GM19025 (cell line): ENCODE data around the gene FLVCR2.

Source experiments
- ATAC-seq: cut with Tn5 transposase; IDR thresholded peaks from one replicate; pipeline ENCODE4 v1.9.1; 2021; ENCODE audit warnings: mild to moderate bottlenecking, low read depth, moderate library complexity; ENCODE audit not compliant: unreplicated experiment

Gene FLVCR2, protein sequence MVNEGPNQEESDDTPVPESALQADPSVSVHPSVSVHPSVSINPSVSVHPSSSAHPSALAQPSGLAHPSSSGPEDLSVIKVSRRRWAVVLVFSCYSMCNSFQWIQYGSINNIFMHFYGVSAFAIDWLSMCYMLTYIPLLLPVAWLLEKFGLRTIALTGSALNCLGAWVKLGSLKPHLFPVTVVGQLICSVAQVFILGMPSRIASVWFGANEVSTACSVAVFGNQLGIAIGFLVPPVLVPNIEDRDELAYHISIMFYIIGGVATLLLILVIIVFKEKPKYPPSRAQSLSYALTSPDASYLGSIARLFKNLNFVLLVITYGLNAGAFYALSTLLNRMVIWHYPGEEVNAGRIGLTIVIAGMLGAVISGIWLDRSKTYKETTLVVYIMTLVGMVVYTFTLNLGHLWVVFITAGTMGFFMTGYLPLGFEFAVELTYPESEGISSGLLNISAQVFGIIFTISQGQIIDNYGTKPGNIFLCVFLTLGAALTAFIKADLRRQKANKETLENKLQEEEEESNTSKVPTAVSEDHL

DNA sequence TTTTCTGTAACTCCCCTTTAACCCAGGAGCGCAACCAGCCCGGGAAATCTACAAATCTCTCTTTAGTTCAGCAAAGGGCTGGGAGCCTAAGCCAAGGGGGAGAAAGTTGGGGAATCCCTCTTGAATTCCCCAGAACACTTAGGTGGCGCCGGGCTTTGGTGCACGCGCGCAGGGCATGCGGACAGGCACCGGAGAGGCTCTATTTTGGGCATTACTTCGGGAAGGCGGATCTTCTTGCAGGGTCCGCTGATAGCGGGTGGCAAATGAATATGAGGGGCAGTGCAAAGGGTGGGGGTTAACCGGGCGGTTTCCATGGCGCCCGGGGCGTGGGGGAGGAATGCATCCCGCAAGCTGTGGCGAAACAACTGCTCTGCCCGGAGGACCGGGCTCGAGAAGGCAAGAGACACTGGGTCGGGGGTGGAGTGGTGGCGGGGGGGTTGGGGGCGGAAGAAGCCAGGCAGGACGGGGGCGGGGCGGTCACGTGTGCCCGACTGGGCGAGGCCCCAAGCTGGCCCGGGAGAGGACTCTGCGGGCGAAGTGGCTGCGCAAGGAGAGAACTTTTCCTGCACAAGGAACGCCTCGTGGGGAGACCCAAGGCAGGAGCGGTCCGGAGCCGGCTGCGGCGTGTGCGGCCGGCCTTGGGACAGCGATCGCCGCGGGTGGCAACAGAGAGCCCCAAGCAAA is at the start of gene FLVCR2:
TSS of gene FLVCR2 (plus strand) at position 519 of the 684 bp plus-strand sequence. CDS start 353 bp downstream, outside the sequence.
- peak; percentile 29 for ATAC-seq

DNA sequence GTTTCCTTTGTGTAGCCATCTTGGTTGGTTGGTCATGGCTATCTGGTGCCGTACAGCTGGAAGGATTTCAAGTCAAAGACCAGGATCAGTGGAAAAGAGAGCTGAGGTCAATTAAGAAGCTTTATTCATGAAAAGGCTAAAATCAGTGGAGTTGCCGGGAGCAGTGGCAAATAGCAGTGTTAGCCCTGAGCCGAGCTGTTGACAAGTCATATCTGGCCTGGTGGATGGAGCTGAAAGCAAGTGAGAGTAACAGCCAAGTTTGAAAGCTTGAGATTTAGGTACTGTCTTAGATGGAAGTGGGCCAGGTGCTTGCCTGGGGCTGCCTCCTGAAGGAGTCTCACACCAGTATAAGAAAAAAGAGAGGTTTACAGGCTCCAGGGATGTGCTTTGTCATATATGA is 47.2 kb upstream of the FLVCR2 start:
- no peak for ATAC-seq

DNA sequence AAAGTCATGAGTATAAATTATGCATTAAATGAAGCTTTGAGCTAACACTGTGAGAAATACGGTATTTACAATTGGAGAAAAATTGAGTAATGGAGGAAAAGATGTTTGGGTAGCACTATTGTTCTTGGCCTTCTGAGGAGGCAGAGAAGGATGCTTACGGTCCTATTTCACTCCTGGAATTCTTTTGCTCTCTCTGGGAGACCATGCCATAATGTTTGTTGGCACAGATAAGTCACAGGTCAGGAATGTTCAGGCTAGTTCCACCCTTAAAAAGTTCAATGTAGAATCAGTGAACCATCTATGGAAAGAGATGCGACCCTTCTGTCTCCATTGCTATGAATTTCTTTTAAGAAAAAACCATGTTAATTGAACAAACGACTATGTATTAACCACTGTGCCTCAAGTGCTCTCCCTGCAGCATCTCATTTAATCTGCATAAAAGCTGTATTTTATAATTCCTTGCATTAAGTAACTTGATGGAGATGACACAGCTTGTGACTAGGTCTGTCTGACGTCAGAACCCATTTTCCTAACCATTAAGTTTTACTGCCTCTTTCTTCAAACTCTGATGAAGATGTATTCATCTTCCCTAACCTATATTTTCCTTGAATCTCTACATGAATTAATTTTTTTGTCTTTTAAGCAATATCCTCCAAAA is 46.6 kb upstream of the FLVCR2 start:
- ATAC-seq = no peak

DNA sequence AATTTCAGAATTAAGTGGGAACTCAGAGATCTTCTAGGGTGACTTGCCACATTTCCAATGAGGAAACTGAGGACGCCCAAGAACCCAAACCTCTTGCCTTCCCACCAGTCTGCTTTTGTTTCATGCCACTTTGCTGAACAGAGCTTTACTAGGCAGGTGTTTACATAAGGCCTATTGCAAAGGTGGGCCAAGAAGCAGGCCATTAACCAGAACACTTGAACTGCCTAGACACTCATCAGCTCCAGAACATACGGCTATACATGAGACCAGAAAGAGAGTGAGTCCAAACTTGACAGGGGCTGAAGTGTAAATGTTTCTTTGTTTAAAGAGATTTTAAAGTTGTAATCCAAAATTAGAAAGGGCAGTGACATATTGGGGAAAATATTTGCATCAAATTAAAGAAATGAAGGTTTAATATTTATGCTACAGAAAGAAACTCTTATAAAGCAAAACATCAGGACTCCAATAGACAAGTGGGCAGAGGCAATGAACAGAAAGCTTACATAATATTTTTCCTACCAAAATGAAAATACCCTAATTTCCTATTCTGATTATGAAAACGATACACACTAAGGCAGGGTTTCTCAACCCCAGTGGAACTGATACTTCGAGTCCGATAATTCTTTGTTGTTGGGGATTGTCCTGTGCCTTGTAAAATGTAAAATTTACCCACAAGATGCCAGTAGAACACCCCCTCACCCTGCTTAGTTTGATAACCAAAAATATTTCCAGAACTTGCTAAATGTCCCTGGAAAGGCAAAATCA is 44.4 kb upstream of the FLVCR2 start:
- ATAC-seq = no peak

DNA sequence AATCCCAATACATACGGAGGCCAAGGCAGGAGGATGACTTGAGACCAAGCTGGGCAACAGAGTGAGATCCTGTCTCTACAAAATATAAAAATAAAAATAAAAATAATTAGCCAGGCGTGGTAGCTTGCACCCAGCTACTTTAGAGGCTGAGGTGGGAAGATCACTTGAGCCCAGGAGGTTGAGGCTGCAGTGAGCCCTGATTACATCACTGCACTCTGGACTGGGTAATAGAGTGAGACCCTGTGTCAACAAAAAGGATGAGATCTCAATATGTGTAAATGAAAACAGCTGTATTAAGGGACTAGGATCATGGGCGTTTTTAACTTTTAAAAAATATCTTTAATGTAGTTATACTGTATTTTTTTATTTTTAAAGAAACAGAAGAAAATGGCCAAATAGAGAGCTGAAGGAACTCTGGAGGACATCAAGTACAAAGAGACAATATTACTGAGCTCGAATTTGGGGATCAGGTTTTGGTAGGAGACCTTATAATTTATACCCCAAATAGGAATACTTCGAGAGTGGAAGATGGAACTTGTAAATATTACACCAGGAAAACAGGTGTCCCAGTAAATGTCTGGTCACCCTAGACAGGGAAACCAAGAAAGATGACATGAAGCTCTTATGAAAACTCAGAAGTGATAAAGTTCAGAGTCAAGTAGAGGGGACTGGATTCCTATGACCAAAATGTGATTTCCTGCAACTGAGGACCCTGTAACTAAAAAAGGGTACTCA is 43.1 kb upstream of the FLVCR2 start:
- ATAC-seq = no peak

DNA sequence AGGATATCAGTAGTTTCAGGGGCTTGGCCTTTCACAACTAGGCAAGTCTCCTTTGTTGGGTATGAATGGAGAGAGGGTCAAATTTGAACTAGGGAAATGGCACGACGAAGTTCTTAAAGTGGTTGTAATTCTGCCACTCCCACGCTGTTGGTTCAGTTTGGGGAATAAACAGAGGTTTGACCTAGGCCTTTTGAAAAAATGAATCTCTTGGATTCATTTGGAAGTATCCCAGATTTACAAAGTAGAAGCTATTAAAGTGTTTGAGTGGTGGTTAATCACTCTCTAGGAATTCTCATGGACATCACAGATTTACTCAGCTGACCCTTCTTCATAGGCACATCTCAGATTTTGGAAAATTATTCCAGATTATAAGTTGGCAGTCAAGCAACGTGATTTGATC is 41.3 kb upstream of the FLVCR2 start:
- ATAC-seq = no peak

DNA sequence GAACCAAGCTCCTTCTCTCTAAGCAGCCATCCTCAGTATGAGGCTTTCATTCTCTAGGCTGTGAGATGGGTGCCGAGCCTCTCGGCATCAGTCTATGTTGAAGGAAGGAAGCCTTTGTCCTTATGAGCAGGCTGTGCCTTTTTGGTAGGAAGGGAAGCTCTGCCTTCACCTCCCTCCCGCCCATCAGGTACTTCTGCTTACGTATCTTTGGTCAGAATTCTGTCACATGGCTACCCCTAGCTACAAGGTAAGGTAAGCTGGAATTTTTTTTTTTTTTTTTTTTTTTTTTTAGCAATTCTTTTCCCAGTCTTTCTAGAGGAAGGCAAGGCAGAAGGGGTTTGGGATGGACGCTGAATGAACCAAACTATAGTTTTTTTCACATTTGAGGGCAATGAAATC is 39.3 kb upstream of the FLVCR2 start:
- ATAC-seq = no peak

DNA sequence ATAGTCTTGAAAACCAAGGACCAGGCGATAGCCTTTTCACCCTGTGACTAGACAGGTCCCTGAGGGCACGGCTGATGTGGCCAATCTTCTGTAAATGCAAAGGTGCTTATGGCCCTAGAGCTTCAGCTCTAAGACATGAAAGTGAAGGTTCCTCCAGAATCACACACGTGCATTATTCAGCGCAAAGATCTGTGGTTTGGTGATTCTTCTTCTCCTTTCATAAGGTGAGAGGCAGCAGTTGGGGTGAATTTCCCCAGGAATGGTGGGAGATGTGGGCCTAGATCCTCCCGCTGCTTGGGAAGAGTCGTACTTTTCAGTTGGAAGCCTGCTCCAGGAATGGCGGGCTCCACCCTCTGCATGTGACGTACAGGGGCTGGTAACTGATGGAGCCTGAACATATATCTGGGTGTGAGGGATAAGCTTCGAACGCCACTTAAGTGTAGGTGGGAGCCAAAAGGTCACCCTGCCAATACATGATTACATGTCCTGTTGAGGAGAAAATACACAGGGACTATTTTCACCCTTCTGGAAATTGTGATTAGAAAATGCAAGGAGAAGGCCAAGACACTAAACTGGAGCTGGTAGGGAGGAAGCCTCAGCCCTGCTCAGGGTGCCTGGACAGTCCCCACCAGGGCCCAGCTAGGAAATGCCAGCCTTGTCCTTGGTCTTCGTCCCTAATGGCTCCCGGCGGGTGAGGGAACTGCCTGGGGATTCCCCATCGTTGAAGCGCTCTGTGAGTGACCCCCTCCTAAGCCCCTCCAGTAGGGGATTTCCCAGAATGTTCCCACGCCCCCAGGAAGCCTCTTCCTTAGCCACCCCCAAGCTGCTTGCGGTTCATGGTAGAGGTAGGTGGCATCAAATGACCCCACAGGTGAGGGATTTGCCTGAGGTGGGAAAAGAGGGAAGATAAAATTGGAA is 38.6 kb upstream of the FLVCR2 start:
- ATAC-seq = peak; percentile 69

DNA sequence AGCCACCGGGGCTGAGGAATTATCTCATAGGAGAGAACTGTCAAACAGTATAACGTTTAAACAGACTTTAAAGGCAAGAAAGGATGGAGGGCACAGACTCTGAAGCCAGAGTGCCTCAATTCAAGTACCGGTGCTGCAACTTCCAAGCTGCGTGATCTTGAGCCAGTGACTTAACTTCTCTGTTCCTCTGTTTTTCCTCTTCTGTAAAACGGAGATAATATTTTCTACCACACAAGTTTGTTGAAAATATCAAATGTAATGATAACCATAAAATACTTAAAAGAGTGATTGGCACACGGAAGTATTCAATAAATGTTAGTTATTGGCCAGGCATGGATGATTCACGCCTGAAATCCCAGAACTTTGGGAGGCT is 38.0 kb upstream of the FLVCR2 start:
- no peak for ATAC-seq

DNA sequence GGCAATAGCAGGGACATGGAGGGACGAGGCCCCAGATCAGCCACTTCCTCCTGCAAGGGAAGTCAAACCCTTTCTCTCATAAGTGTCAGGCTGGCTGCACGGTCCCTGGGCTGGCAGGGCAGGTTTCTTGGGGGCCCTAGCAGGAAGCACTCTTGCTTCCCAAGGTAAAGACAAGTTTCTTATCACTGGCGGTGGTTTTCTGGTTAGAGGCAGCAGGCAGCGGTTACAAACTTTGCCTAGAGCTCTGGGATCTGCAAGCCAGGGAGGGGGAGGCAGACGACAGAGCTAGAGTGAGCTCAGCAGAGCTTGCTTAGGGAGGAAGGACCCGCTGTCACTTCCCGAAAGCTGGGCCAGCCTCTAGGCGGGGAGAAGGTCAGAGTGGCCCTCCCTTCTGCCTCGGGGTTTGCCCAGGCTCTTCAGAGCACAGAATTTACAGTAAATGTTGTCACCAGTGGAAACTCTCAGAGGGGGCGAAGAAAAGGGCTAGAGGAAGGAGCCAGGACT is 35.8 kb upstream of the FLVCR2 start:
- ATAC-seq = no peak

DNA sequence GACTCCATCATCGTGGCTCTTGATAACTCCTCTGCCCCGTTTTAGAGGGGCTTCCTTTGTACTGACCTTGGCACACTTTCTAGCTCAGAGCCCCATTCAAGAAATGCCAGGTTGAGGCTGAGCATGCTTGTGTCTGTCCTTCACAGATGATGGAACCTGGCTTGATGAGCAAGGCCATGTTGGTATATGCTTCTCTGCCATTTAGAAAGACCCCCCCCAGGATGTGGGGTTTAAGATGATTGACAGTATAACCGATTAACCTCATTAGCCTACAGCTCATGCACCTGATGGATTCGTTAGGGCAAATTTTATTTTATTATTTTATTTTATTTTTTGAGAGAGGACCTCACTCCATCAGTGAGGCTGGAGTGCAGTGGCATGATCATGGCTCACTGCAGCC is 35.2 kb upstream of the FLVCR2 start:
- no peak for ATAC-seq

DNA sequence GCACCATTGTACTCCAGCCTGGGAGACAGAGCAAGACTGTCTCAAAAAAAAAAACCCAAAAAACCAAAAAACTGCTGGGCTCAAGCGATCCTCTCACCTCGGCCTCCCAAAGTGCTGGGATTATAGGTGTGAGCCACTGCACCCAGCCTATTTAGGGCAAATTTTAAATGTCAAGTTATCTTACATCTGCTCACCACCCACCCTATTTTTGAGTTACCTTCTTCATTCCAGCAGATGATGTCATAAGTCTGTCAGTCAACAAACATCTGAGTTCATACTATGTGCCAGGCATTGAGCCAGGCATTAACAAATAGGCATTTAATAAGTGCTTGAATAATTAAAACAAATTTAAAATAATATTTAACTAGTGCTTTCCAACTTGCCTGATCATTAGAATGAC is 34.6 kb upstream of the FLVCR2 start:
- ATAC-seq = no peak

DNA sequence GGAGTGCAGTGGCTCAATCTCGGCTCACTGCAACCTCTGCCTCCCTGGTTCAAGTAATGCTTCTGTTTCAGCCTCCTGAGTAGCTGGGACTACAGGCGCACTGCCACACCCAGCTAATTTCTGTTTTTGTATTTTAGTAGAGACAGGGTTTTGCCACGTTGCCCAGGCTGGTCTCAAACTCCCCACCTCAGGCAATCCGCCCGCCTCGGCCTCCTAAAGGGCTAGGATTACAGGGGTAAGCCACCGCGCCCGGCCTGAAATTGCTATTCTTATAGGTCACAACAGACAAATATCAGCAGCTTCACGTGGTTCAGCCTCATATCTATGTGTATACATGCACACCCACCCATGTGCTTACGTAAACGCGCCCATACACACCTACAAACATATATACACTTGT is 32.5 kb upstream of the FLVCR2 start:
- no peak for ATAC-seq

DNA sequence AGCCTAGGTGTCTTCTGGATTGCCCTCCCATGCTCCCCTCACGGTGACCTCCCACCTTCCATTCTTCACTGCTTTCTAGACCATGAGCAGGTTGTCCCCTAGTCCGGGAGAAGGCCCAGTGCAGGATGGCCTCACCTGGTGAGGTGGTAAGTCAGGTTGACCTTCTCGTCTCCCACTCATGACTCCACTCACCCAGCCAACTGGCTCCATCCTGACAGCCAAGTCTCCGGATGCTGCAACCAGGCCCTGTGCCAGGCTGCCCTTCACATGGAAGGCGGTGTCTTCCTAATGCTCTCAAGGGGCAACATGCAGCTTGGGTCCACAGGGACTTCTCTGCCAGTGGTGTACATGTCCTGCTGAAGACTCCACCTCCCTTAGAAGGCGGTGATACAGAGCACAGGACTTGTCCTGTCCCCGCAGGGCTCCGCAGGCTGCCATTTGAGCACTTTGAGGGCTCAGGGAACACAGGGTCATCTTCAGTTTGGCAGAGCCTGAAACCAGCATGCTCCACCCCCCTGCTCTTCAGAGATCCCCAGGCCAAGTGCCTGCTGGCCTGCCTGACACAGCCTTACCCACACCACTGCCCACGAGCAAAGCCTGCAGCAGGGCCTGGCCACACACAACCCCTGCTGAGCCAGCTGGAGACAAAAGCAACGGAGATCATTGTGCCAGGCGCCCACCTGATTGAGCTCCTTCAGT is 30.7 kb upstream of the FLVCR2 start:
- ATAC-seq = no peak

DNA sequence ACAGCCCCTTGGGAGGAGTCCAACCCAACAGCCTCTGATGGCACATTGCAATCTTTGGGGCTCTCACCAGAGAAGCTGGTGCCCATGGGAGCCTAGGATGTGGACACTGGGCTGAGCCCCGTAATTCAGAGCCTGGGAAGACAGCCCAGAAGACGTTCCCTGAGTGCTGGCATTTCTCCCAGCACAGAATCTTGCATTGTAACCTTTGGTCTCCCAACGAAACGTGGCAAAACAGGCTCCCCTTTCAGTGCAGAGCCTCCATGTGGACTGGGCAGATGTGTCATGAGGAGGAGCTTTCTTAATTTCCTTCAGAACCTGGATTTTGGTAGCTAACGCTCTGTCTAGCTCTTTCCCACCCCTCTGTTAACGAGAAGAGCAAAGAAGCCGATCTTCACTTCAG is 29.9 kb upstream of the FLVCR2 start:
- no peak for ATAC-seq

DNA sequence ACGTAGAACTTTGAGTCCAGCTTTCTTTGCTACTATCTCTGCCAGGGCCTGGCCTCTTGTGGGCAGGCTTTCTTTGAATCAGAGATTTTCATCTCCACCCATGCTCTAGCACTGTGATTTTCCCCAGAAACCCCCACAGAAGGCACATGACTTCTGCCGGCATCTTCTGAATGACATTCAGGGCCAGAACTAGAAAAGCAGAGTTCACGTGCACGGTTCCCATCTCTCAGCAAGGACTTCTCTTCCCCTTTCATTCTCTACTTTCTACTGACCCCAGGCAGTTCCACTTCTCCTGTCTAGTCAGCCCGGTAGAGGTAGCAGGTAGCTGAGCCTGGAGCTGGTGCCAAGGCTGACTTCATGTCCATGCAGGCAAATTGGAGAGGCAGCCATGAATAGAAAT is 29.3 kb upstream of the FLVCR2 start:
- peak; percentile 52 for ATAC-seq

DNA sequence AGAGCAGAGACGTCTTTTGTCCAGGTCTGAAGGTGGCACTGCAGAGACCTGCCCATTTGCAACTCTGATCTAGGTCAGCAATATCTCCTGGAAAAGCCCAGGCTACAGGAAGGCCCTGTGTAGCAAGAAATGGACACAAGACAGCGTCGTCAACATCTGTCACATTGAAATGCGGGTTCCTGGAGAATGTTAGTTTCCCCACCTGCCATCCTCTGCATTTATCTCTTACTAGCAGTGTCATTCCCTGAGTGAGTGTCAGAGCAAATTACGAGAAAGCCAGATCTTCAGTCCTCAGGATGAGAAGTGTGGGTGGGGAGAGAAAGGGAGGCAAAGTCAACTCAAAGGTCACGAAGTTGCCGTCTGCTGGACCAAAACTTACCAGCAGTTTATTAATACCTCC is 27.4 kb upstream of the FLVCR2 start:
- no peak for ATAC-seq

DNA sequence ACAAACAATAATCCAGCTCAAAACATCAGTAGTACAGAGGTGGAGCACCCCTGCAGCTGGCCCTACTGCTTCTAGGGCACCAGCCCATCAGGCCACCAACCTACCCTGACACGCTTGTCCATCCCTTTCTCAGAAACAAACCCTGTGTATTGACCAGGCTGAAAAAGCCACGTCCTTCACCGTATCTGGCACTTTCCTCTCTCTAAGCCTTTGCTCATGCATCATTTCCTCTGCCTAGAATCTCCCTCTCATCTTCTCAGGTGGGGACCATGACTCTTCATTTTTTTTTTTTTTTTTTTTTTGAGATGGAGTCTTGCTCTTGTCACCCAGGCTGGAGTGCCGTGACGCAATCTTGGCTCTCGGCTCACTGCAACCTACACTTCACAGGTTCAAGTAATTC is 25.3 kb upstream of the FLVCR2 start:
- no peak for ATAC-seq
